Measurements from ENCODE around the gene CACNA1G.

DNA sequence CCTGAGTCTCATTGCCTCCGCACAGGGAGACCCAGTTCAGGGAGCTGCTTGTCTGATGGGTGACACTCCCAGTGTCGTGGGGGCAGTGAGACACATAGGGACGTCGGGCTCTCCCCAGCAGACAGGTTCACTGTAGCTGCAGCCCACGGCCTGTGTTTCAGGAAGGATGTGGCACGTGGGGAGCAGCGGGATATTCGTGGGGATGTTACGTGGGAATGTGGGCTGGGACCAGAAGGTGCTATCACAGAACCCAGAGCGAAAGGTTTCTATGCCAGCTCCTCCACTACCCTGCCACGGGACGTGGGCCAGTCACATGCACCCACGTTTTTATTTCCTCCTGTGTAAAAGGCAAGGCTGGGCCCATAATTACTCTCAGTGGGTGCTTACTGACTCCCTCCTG, 16.3 kb downstream of the CACNA1G start:
- TF ChIP-seq, protein P1, sequence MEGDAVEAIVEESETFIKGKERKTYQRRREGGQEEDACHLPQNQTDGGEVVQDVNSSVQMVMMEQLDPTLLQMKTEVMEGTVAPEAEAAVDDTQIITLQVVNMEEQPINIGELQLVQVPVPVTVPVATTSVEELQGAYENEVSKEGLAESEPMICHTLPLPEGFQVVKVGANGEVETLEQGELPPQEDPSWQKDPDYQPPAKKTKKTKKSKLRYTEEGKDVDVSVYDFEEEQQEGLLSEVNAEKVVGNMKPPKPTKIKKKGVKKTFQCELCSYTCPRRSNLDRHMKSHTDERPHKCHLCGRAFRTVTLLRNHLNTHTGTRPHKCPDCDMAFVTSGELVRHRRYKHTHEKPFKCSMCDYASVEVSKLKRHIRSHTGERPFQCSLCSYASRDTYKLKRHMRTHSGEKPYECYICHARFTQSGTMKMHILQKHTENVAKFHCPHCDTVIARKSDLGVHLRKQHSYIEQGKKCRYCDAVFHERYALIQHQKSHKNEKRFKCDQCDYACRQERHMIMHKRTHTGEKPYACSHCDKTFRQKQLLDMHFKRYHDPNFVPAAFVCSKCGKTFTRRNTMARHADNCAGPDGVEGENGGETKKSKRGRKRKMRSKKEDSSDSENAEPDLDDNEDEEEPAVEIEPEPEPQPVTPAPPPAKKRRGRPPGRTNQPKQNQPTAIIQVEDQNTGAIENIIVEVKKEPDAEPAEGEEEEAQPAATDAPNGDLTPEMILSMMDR (conservative IDR thresholded peaks at IDR 0.05; ENCODE audit: low read depth, low read length): no peak
- TF ChIP-seq EZH2 (IDR thresholded peaks at IDR 0.05; ENCODE audit: low read length, unreplicated experiment): no peak

Measured in PC-3 (cell line).